ENCODE results near the gene RBP2.

DNA sequence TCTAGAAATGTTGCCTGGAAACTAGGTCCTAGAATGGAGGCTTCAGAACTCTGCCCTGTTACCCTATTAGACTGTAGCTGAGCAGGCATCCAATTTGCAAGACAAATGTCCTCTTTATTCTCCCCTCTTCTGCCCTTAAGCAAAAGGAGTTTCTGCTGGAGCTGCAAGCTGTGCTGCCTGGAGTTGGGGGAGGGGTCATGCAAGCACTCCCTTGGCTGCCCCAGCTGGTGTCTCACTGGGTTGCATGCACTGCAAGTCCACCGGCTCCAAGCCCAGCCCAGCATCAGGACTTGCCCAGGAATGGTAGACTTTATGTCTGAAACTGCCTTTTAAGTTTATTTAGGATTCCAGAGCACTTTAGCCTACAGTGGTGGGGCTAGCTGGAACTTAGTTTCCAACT is 15.7 kb upstream of the RBP2 start:
- no peak for TF ChIP-seq EZH2 (IDR thresholded peaks at IDR 0.05; ENCODE audit: low read depth)
- TF ChIP-seq, protein P1, sequence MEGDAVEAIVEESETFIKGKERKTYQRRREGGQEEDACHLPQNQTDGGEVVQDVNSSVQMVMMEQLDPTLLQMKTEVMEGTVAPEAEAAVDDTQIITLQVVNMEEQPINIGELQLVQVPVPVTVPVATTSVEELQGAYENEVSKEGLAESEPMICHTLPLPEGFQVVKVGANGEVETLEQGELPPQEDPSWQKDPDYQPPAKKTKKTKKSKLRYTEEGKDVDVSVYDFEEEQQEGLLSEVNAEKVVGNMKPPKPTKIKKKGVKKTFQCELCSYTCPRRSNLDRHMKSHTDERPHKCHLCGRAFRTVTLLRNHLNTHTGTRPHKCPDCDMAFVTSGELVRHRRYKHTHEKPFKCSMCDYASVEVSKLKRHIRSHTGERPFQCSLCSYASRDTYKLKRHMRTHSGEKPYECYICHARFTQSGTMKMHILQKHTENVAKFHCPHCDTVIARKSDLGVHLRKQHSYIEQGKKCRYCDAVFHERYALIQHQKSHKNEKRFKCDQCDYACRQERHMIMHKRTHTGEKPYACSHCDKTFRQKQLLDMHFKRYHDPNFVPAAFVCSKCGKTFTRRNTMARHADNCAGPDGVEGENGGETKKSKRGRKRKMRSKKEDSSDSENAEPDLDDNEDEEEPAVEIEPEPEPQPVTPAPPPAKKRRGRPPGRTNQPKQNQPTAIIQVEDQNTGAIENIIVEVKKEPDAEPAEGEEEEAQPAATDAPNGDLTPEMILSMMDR (conservative IDR thresholded peaks at IDR 0.05): no peak
